HepG2 (cell line): ENCODE results near the gene NANOS1. TPM values are rescaled to one million over a fixed set of nuclear protein-coding genes. Genes with fewer than 3 reads are reported as not detected.

Experiments
- AHR ChIP-seq: IDR thresholded peaks from 2 replicates; pipeline ENCODE4 v1.6.1; 2018; ENCODE audit warnings: missing genetic modification reagents, missing compliant biosample characterization
- FOSL2 ChIP-seq: sonication (generic); formaldehyde crosslinking; IDR thresholded peaks from 2 replicates; pipeline ENCODE4 v1.4.0; 2020; ENCODE audit warnings: missing genetic modification reagents
- HIVEP1 ChIP-seq: sonication (generic); formaldehyde crosslinking; IDR thresholded peaks from 2 replicates; pipeline ENCODE4 v1.4.0; 2020; ENCODE audit warnings: mild to moderate bottlenecking, missing genetic modification reagents
- PAXIP1 ChIP-seq: sonication (generic); formaldehyde crosslinking; conservative IDR thresholded peaks from 2 replicates; pipeline ENCODE4 v1.4.0; 2020; ENCODE audit warnings: mild to moderate bottlenecking, missing genetic modification reagents, moderate library complexity
- POLR2A ChIP-seq, 2 experiments: IDR thresholded peaks; 2 replicates each; pipeline ENCODE4 v1.6.1; 2011; ENCODE audit warnings: low read depth in 2 of 2, low read length in 2 of 2, mild to moderate bottlenecking in 1 of 2, moderate library complexity in 1 of 2; ENCODE audit not compliant: insufficient read depth in 1 of 2
- THAP9 ChIP-seq: sonication (generic); formaldehyde crosslinking; IDR thresholded peaks from 2 replicates; pipeline ENCODE4; 2020; ENCODE audit warnings: missing genetic modification reagents, mild to moderate bottlenecking, borderline replicate concordance
- YY1 ChIP-seq: IDR thresholded peaks from 2 replicates; pipeline ENCODE4 v1.6.1; 2011; ENCODE audit warnings: low read length, low read depth, moderate library complexity, mild to moderate bottlenecking; ENCODE audit not compliant: insufficient read depth, insufficient replicate concordance
- ZBTB25 ChIP-seq: IDR thresholded peaks from 2 replicates; pipeline ENCODE4 v1.6.1; 2018; ENCODE audit warnings: missing genetic modification reagents
- ZBTB33 ChIP-seq: sonication (generic); formaldehyde crosslinking; IDR thresholded peaks from 2 replicates; pipeline ENCODE4 v1.4.0; 2020; ENCODE audit warnings: missing genetic modification reagents
- ZBTB34 ChIP-seq: sonication (generic); formaldehyde crosslinking; IDR thresholded peaks from 2 replicates; pipeline ENCODE4 v1.8.0; 2022; ENCODE audit warnings: mild to moderate bottlenecking, missing genetic modification reagents
- ZEB1 ChIP-seq: IDR thresholded peaks from 2 replicates; pipeline ENCODE4 v1.6.1; 2012; ENCODE audit warnings: mild to moderate bottlenecking, low read depth, inconsistent platforms; ENCODE audit not compliant: insufficient replicate concordance
- ZNF441 ChIP-seq: sonication (generic); formaldehyde crosslinking; IDR thresholded peaks from 2 replicates; pipeline ENCODE4 v1.7.0; 2021; ENCODE audit warnings: missing genetic modification reagents, borderline replicate concordance
- ZNF503 ChIP-seq: sonication (generic); formaldehyde crosslinking; IDR thresholded peaks from 2 replicates; pipeline ENCODE4 v1.4.0; 2020; ENCODE audit warnings: missing genetic modification reagents
- ZNF766 ChIP-seq: sonication (generic); formaldehyde crosslinking; IDR thresholded peaks from 2 replicates; pipeline ENCODE4 v1.5.0; 2020; ENCODE audit warnings: missing genetic modification reagents, borderline replicate concordance
- ZNF816 ChIP-seq: sonication (generic); formaldehyde crosslinking; IDR thresholded peaks from 2 replicates; pipeline ENCODE4 v1.8.0; 2022; ENCODE audit warnings: missing genetic modification reagents, mild to moderate bottlenecking, borderline replicate concordance
- polyA plus RNA-seq, 8 experiments: library from polyadenylated mRNA; depleted of rRNA in 3 of 8; stranded (reverse) in 7 of 8; unstranded in 1 of 8; fragments of >200 nt; fragmentation: Illumina TruSeq in 4 of 8; extraction: Trizol in 4 of 8; gene quantifications; 2 replicates each; pipeline versions ENCODE4 v1.2.1 to v1.2.3, GENCODE V29; 2011 to 2016; ENCODE audit warnings: low read depth in 4 of 8, missing spikeins in 1 of 8, mixed read lengths in 1 of 8; ENCODE audit not compliant: insufficient read depth in 1 of 8
- total RNA-seq, 5 experiments: library from RNA; depleted of rRNA; stranded (reverse); fragments of >200 nt; fragmentation: Illumina TruSeq; extraction: Trizol; gene quantifications; 2 replicates each; pipeline ENCODE4 v1.2.3, GENCODE V29; 2016; ENCODE audit warnings: low read depth in 1 of 5

NANOS1 gene
- total and polyA plus RNA-seq, 2 of the 13 experiments (the other 11 are each of a cell fraction or from before 2014, with no cell fraction given) = 1.7 to 2.2 TPM

GRCh38 chr10:119080521-119081259 lies 51.2 kb downstream of the NANOS1 start, which contains the start of gene EIF3A (continued):
- TF ChIP-seq ZNF503 (CRISPR knock-in tag) (no peak; the same call in 1 of the 2 replicates), ZEB1 (no peak), YY1 (peak; percentile 85), THAP9 (CRISPR knock-in tag) (peak; percentile 75; the same call in 1 of the 2 replicates), ZNF816 (CRISPR knock-in tag) (peak; percentile 98), HIVEP1 (CRISPR knock-in tag) (peak; percentile 34; the same call in 1 of the 2 replicates), AHR (CRISPR knock-in tag) (peak; percentile 85), ZNF766 (CRISPR knock-in tag) (no peak), ZBTB25 (CRISPR knock-in tag) (no peak), ZNF441 (CRISPR knock-in tag) (peak; percentile 39), FOSL2 (CRISPR knock-in tag) (0 out of 2 replicates have a peak, but pooled peaks have one; percentile 36), PAXIP1 (CRISPR knock-in tag) (peak; percentile 27; the same call in 1 of the 2 replicates), ZBTB33 (CRISPR knock-in tag) (no peak; the same call in 1 of the 2 replicates), POLR2A (IDR thresholded peaks at IDR 0.05; ENCODE audit: insufficient read depth in 1 of 2, low read depth in 2 of 2, low read length in 2 of 2) (peak; percentile 93 to 99), ZBTB34 (CRISPR knock-in tag) (no peak)
